B cell (primary cell): ENCODE results near the gene PIGQ.

Experiments used
- CTCF ChIP-seq: fragments of 200-600 bp; IDR thresholded peaks from one replicate; pipeline ENCODE4 v1.8.0; 2022; ENCODE audit warnings: antibody characterized with exemption, mild to moderate bottlenecking
- EZH2 ChIP-seq: IDR thresholded peaks from 2 replicates; pipeline ENCODE4 v1.6.1; 2012; ENCODE audit warnings: borderline replicate concordance, low read depth, mild to moderate bottlenecking, moderate library complexity, low read length; ENCODE audit not compliant: insufficient read depth, poor library complexity, severe bottlenecking

GRCh38 chr16:610513-611381 lies 41.0 kb downstream of the PIGQ start:
- peak; percentile 72 for TF ChIP-seq CTCF
- no peak for TF ChIP-seq EZH2
